ENCODE results near the gene FAM111B.
"Not testable (repeated sequence)": the region's sequence is repeated elsewhere in the genome, so short reads cannot be mapped to it uniquely, and the experiment has no call there.

Gene FAM111B

DNA sequence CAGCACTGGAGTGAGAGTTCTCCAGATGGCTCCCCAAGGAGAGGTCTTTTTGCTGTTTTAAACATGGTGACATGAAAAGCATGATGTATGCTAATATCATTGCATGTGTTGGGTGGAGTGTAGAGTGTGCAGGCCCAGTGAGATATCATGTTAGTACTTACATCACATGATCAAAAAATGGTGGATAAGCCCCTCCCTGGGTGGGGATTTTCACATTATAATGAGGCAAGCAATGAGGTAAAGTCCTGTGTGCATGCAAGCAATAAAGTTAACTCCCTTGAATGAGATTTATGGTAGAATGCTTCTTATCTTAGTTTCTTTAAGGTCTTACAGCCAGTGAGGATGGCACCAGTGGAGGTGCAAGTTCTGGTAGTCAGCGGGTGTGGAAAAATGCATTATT, 8.5 kb downstream of the FAM111B start:
- no peaks in the 10 kb centered on the region for H3K4me1 ChIP-seq (ENCODE audit: control insufficient read depth, insufficient read depth, low read length)
- H3K9ac ChIP-seq (ENCODE audit: low read length), result no peak overlapping the region
- peaks cover 3% of the 10 kb centered on the region for H3K9me3 ChIP-seq (ENCODE audit: control insufficient read depth, low read length)
- no peaks in the 10 kb centered on the region for H3K27me3 ChIP-seq (ENCODE audit: control insufficient read depth, insufficient read depth, low read length)
- no peak overlapping the region for H3K4me3 ChIP-seq (ENCODE audit: low read length)
- no peaks in the 10 kb centered on the region for H3K36me3 ChIP-seq (ENCODE audit: control insufficient read depth, insufficient read depth, low read length)

DNA sequence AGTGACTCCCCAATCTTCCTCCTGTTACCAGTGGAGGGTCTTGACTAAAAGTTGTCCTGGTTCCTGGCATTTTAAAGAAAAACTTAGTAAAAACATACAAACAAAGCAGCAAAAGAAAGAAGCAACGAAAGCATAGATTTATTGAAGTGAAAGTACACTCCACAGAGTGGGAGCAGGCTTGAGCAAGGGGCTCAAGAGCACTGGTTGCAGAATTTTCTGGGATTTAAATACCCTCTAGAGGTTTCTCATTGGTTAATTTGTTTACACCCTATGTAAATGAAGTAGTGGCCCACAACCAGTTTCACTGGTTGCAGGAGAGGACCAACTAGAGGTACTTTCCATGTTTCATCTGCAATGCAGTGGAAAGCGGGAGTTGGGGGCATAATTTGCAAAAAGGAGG, 10.7 kb downstream of the FAM111B start:
- H3K9ac ChIP-seq (ENCODE audit: low read length), result no peak overlapping the region
- no peak overlapping the region for H3K4me3 ChIP-seq (ENCODE audit: low read length)
- no peaks in the 10 kb centered on the region for H3K36me3 ChIP-seq (ENCODE audit: control insufficient read depth, insufficient read depth, low read length)
- H3K9me3 ChIP-seq (ENCODE audit: control insufficient read depth, low read length), result peaks cover 3% of the 10 kb centered on the region
- no peaks in the 10 kb centered on the region for H3K27me3 ChIP-seq (ENCODE audit: control insufficient read depth, insufficient read depth, low read length)
- no peaks in the 10 kb centered on the region for H3K4me1 ChIP-seq (ENCODE audit: control insufficient read depth, insufficient read depth, low read length)

DNA sequence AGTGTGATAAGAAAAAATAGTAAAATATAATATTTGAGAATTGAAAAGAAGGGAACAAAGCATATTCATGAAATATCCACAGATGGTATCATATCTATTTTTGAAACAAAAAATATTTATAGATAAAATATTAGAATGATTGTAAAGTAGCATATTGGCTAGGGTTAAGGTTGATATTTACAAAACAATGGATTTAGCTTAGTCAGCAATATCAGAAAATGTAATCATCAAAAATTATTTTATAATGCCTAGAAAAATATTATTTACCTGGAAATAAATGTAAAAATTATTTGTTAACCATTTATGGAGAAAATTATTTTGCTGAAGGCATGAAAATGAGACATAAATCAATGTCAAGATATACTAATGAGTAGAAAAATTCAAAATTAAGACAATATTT, 12.8 kb downstream of the FAM111B start:
- Histone ChIP-seq H3K4me3 (ENCODE audit: low read length) (no peak overlapping the region), H3K4me1 (ENCODE audit: control insufficient read depth, insufficient read depth, low read length) (no peaks in the 10 kb centered on the region), H3K9ac (ENCODE audit: low read length) (no peak overlapping the region), H3K27me3 (ENCODE audit: control insufficient read depth, insufficient read depth, low read length) (no peaks in the 10 kb centered on the region), H3K9me3 (ENCODE audit: control insufficient read depth, low read length) (peaks cover 3% of the 10 kb centered on the region), H3K36me3 (ENCODE audit: control insufficient read depth, insufficient read depth, low read length) (no peaks in the 10 kb centered on the region)

DNA sequence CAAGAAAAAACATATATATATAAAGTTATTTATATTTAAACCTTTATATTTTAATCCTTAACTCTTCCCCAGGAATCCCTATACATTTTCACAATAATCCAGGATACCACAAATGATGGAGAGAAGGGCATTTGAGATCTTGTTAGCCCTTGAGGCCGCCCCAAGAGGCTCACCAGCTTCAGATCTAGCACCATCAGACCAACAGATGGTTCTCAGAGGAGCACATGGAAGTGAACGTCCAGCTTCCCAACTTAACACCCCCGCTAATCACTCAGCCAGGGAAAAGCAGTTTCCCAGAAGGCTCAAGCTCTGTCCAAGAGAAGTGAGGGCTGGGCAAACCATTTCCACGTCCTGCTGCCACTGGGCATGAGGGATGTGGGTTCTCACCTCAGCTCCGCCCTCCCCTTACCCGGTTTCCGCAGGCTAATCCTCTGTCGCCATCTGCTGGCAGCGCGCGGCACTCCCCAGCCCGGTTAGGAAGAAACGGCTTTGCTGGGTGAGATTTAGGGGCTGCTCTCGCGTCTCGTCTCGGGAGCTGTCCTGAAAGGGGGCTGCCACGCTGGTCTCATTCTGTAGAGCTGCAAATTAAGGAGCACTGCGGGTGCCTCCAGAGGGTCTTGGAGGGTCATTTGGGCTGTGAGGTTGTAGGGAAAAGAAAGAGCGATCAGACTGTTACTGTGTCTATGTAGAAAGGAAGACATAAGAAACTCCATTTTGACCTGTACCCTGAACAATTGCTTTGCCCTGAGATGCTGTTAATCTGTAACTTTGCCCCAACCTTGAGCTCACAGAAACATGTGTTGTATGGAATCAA, 28.8 kb downstream of the FAM111B start:
- Histone ChIP-seq H3K9me3 (ENCODE audit: control insufficient read depth, low read length) (no peaks in the 10 kb centered on the region), H3K4me3 (ENCODE audit: low read length) (no peak overlapping the region), H3K4me1 (ENCODE audit: control insufficient read depth, insufficient read depth, low read length) (peaks cover 5% of the 10 kb centered on the region), H3K9ac (ENCODE audit: low read length) (no peak overlapping the region), H3K36me3 (ENCODE audit: control insufficient read depth, insufficient read depth, low read length) (peaks cover 6% of the 10 kb centered on the region), H3K27me3 (ENCODE audit: control insufficient read depth, insufficient read depth, low read length) (no peaks in the 10 kb centered on the region)

DNA sequence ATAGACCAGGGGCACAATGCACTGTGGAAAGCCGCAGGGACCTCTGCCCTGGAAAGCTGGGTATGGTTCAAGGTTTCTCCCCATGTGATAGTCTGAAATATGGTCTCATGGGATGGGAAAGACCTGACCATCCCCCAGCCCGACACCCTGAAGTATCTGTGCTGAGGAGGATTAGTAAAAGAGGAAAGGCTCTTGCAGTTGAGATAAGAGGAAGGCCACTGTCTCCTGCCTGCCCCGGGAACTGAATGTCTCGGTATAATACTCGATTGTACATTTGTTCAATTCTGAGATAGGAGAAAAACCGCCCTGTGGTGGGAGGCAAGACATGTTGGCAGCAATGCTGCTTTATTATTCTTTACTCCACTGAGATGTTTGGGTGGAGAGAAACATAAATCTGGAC, 29.5 kb downstream of the FAM111B start:
- not testable (repeated sequence) for H3K36me3 ChIP-seq (ENCODE audit: control insufficient read depth, insufficient read depth, low read length); H3K4me3 ChIP-seq (ENCODE audit: low read length); H3K4me1 ChIP-seq (ENCODE audit: control insufficient read depth, insufficient read depth, low read length); H3K27me3 ChIP-seq (ENCODE audit: control insufficient read depth, insufficient read depth, low read length); H3K9ac ChIP-seq (ENCODE audit: low read length); H3K9me3 ChIP-seq (ENCODE audit: control insufficient read depth, low read length)

DNA sequence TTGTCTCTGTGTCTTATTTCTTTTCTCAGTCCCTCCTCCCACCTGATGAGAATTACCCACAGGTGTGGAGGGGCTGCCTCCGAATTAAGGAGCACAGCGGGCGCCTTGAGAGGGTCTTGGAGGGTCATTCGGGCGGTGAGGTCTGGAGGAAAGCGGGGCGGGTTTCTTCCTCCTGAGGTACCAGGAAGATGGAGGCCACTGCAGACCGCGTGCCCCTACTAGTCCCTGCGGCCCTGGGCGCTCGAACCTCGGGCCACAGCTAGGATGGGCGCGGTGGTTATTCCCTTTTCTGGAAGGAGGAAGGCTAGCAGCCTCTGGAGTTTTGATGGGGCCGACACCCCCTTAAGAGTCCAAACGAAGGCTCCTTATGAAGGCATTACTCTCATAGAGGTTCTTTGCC, 30.2 kb downstream of the FAM111B start:
- Histone ChIP-seq H3K4me3 (ENCODE audit: low read length) (no peak overlapping the region), H3K4me1 (ENCODE audit: control insufficient read depth, insufficient read depth, low read length) (peaks cover 5% of the 10 kb centered on the region), H3K9ac (ENCODE audit: low read length) (no peak overlapping the region), H3K9me3 (ENCODE audit: control insufficient read depth, low read length) (no peaks in the 10 kb centered on the region), H3K27me3 (ENCODE audit: control insufficient read depth, insufficient read depth, low read length) (no peaks in the 10 kb centered on the region), H3K36me3 (ENCODE audit: control insufficient read depth, insufficient read depth, low read length) (no peaks in the 10 kb centered on the region)

DNA sequence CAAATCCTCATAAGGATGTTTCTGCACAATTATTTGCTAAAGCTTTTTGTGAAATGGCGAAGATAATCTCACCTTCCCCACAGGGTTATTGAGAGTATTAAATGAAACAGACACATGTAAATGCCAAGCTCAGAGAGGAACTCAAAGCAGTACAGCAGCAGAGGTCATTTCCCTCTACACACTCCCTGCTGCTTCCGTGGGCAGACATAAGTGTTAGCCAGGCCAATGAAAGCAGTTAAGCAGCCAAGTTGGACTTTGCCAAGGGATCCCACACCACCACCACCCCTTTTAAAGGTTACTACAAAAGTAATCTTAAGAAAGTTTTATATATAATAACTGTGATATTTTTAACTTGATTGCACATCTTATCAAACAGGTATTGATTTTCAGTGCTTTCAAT, 31.6 kb downstream of the FAM111B start:
- Histone ChIP-seq H3K4me3 (ENCODE audit: low read length) (no peak overlapping the region), H3K4me1 (ENCODE audit: control insufficient read depth, insufficient read depth, low read length) (peaks cover 8% of the 10 kb centered on the region), H3K27me3 (ENCODE audit: control insufficient read depth, insufficient read depth, low read length) (no peaks in the 10 kb centered on the region), H3K36me3 (ENCODE audit: control insufficient read depth, insufficient read depth, low read length) (no peaks in the 10 kb centered on the region), H3K9ac (ENCODE audit: low read length) (no peak overlapping the region), H3K9me3 (ENCODE audit: control insufficient read depth, low read length) (no peaks in the 10 kb centered on the region)

DNA sequence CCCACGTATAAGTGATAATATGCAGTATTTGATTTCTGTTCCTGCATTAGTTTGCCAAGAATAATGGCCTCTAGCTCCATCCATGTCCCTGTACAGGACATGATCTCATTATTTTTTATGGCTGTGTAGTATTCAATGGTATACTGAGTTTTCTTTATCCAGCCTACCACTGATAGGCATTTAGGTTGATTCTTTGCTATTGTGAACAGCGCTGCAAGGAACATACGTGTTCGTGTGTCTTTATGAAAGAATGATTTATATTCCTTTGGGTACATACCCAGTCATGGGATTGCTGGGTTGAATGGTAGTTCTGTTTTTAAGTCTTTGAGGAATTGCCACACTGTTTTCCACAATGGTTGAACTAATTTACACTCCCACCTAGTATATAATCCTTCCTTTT, 34.2 kb downstream of the FAM111B start:
- Histone ChIP-seq H3K27me3 (ENCODE audit: control insufficient read depth, insufficient read depth, low read length) (no peaks in the 10 kb centered on the region), H3K4me3 (ENCODE audit: low read length) (no peak overlapping the region), H3K9me3 (ENCODE audit: control insufficient read depth, low read length) (no peaks in the 10 kb centered on the region), H3K4me1 (ENCODE audit: control insufficient read depth, insufficient read depth, low read length) (peaks cover 22% of the 10 kb centered on the region), H3K9ac (ENCODE audit: low read length) (no peak overlapping the region), H3K36me3 (ENCODE audit: control insufficient read depth, insufficient read depth, low read length) (no peaks in the 10 kb centered on the region)

DNA sequence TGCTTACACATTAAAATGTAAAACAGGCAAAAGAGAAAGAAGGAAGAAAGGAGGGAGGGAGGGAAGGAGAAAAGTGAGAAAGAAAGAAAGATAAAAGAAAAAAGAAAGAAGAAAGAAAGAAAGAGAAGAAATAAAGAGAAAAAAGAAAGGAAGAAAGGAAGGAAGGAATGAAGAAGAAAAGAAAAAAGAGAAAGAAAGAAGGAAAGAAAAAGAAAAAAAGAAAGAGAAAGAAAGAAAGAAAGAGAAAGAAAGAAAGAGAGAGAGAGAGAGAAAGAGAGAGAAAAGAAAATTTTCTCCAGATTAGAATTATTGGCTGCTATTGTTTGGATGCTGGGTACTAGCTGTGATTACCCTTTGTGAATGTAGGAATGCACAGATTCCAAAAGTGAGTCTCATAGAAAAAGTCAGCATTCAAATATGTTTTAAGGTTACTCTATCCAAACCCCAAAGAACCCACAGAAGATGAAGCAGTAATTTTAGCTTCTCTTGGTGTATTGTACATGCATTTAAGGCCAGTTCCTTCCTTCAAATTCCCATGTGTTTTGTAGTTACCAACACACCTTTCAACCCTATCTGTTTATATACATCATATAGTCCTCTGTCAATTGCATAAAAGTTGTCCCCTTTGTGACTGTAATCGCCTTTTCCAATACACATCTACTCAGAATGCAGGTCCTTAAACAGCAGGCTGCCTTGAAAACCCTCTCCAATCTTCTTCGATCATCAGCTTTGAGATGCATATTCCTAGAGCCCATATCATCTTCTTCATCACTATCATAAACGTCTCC, 34.8 kb downstream of the FAM111B start:
- H3K4me3 ChIP-seq (ENCODE audit: low read length), result peak overlapping the region; percentile 44
- H3K4me1 ChIP-seq (ENCODE audit: control insufficient read depth, insufficient read depth, low read length), result peaks cover 22% of the 10 kb centered on the region
- no peaks in the 10 kb centered on the region for H3K36me3 ChIP-seq (ENCODE audit: control insufficient read depth, insufficient read depth, low read length)
- no peaks in the 10 kb centered on the region for H3K27me3 ChIP-seq (ENCODE audit: control insufficient read depth, insufficient read depth, low read length)
- H3K9me3 ChIP-seq (ENCODE audit: control insufficient read depth, low read length), result no peaks in the 10 kb centered on the region
- peak overlapping the region; percentile 86 for H3K9ac ChIP-seq (ENCODE audit: low read length)

DNA sequence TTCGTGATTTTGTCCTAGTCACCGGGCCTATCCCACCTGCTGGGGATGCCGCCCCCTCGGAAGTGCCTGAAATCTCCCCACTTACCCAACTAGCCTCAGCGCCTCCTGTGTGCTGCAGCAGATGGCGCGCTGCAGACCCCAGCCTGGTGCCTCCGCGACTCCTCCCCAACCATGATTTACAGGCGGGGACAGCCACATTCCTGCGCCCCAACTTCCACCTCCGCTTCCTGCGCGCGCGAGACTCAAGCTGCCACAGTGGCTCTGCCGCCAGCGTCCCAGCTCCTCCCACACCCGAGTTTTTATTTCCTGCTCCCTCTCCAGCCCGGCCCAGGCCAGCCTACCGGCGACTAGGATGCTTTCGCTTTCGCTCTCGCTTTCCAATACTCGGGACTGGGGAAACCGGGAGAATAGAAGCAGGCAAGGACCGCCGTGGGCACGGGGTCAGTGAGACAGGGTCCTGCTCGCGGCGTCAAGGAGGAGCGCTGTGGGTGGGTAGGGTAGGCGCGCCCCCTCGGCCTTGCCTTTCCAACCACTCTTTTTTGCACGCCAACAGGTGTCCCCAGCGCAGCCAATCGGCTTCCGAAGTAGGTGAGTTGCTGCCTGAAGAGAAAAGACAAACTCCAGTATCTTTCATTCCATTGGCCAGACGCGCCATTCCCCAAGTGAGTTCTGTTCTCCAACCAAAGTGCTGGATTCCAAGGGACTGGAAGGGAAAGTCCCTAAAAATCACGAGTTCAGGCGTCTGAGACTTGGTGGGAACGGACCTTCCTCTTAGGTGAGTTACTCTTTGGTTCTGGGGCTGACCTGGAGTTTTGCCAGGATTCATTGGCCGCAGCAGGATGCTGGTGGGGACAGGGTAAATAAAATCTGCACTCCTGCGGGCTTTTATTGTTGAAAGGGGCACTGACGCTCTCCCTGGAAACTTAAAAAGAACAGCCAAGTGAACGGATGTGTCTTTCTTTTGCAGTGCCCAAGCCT, 35.8 kb downstream of the FAM111B start, which contains the start of gene FAM111A:
FAM111A (plus strand) TSS at position 327 of the 978 bp plus-strand sequence. CDS start 6,017 bp downstream, outside the sequence.
- H3K4me1 ChIP-seq (ENCODE audit: control insufficient read depth, insufficient read depth, low read length), result peaks cover 22% of the 10 kb centered on the region
- peak within 1 kb of the TSS; percentile 44 for H3K4me3 ChIP-seq (ENCODE audit: low read length)
- peak within 1 kb of the TSS; percentile 86 for H3K9ac ChIP-seq (ENCODE audit: low read length)
- H3K9me3 ChIP-seq (ENCODE audit: control insufficient read depth, low read length), result no peaks in the 10 kb centered on the region
- no peaks in the 10 kb centered on the region for H3K36me3 ChIP-seq (ENCODE audit: control insufficient read depth, insufficient read depth, low read length)
- no peaks in the 10 kb centered on the region for H3K27me3 ChIP-seq (ENCODE audit: control insufficient read depth, insufficient read depth, low read length)

DNA sequence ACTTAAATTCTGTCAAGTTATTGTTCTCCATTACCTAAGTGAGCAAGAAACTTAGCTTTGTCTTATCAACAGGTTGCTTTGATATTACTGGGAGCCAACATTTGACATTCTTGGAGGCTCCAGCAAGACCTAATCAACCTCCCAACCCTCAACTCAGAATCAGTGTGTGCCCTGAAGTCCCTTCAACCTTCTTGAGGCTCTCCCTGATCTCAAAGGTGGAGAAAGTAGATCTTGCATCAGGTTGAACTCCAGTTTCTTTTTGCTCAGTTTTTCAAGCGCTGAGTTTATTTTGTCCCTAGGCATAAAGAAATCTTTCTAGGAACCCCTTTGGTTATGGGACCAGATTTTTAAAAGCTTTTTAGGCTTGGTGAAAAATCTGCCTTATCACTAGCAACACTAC, 37.1 kb downstream of the FAM111B start:
- H3K9ac ChIP-seq (ENCODE audit: low read length), result peak overlapping the region; percentile 86
- H3K9me3 ChIP-seq (ENCODE audit: control insufficient read depth, low read length), result no peaks in the 10 kb centered on the region
- H3K4me1 ChIP-seq (ENCODE audit: control insufficient read depth, insufficient read depth, low read length), result peaks cover 22% of the 10 kb centered on the region
- H3K27me3 ChIP-seq (ENCODE audit: control insufficient read depth, insufficient read depth, low read length), result no peaks in the 10 kb centered on the region
- H3K36me3 ChIP-seq (ENCODE audit: control insufficient read depth, insufficient read depth, low read length), result no peaks in the 10 kb centered on the region
- H3K4me3 ChIP-seq (ENCODE audit: low read length), result peak overlapping the region; percentile 52

Data from mucosa of stomach (tissue), 1 donor.